ENCODE measurements around the gene GCH1. TPM values are rescaled to one million over a fixed set of nuclear protein-coding genes. Genes with fewer than 3 reads are reported as not detected.

The GCH1 gene
- total and polyA plus RNA-seq, 2 donors (not counting 1 experiment from before 2014, with no cell fraction given): 1.3 to 1.5 TPM

GRCh38 chr14:54891471-54892245, 11.0 kb downstream of the GCH1 start:
- no peak for TF ChIP-seq CTCF (conservative IDR thresholded peaks at IDR 0.05 in 1 of 2, IDR thresholded peaks at IDR 0.05 in 1 of 2; ENCODE audit: low read depth in 1 of 2, low read length in 2 of 2)
- no peak for TF ChIP-seq EZH2 (IDR thresholded peaks at IDR 0.05; ENCODE audit: low read length, missing control alignments)

GRCh38 chr14:54890788-54891187, 11.8 kb downstream of the GCH1 start:
- Histone ChIP-seq H4K20me1 (ENCODE audit: control insufficient read depth, extremely low read depth, insufficient read depth, low read length) (no peaks in the 10 kb centered on the region), H3K79me2 (ENCODE audit: control insufficient read depth, insufficient read depth, low read length) (no peaks in the 10 kb centered on the region), H3K36me3 (ENCODE audit: control insufficient read depth, insufficient read depth, low read length) (no peaks in the 10 kb centered on the region), H3K4me2 (ENCODE audit: extremely low read depth, insufficient read depth, low read length) (no peak overlapping the region), H3K4me1 (ENCODE audit: control insufficient read depth, extremely low read depth, insufficient read depth, low read length) (no peaks in the 10 kb centered on the region), H3K4me3 (replicated peaks in 1 of 4; ENCODE audit: control extremely low read depth in 1 of 4, insufficient read depth in 1 of 4, low read depth in 3 of 4, low read length in 4 of 4) (no peak overlapping the region), H3K27ac (ENCODE audit: insufficient read depth, low read length) (no peak overlapping the region), H3K9ac (ENCODE audit: insufficient read depth, low read length) (no peak overlapping the region), H3K27me3 (ENCODE audit: control insufficient read depth, insufficient read depth, low read length) (no peaks in the 10 kb centered on the region), H2AFZ (ENCODE audit: low read length) (no peak overlapping the region), H3K9me3 (ENCODE audit: control insufficient read depth, insufficient read depth, low read depth, low read length) (no peaks in the 10 kb centered on the region)
- no peak for DNase-seq (ENCODE audit: low read depth in 2 of 2)
- TF ChIP-seq EZH2 (IDR thresholded peaks at IDR 0.05; ENCODE audit: low read length, missing control alignments): no peak
- no peak for TF ChIP-seq CTCF (conservative IDR thresholded peaks at IDR 0.05 in 1 of 2, IDR thresholded peaks at IDR 0.05 in 1 of 2; ENCODE audit: low read depth in 1 of 2, low read length in 2 of 2)

More at GRCh38 chr14:54891471-54892245, 11.0 kb downstream of the GCH1 start:
- Histone ChIP-seq H3K9ac (ENCODE audit: insufficient read depth, low read length) (no peak overlapping the region), H3K4me1 (ENCODE audit: control insufficient read depth, extremely low read depth, insufficient read depth, low read length) (no peaks in the 10 kb centered on the region), H3K36me3 (ENCODE audit: control insufficient read depth, insufficient read depth, low read length) (no peaks in the 10 kb centered on the region), H2AFZ (ENCODE audit: low read length) (no peak overlapping the region), H3K27me3 (ENCODE audit: control insufficient read depth, insufficient read depth, low read length) (no peaks in the 10 kb centered on the region), H3K27ac (ENCODE audit: insufficient read depth, low read length) (no peak overlapping the region), H4K20me1 (ENCODE audit: control insufficient read depth, extremely low read depth, insufficient read depth, low read length) (no peaks in the 10 kb centered on the region), H3K4me3 (replicated peaks in 1 of 4; ENCODE audit: control extremely low read depth in 1 of 4, insufficient read depth in 1 of 4, low read depth in 3 of 4, low read length in 4 of 4) (no peak overlapping the region), H3K9me3 (ENCODE audit: control insufficient read depth, insufficient read depth, low read depth, low read length) (no peaks in the 10 kb centered on the region), H3K79me2 (ENCODE audit: control insufficient read depth, insufficient read depth, low read length) (no peaks in the 10 kb centered on the region), H3K4me2 (ENCODE audit: extremely low read depth, insufficient read depth, low read length) (no peak overlapping the region)
- DNase-seq (ENCODE audit: low read depth in 2 of 2): no peak

- Histone ChIP-seq H3K9me3 (ENCODE audit: control insufficient read depth, insufficient read depth, low read depth, low read length) (no peaks in the 10 kb centered on the region), H3K4me1 (ENCODE audit: control insufficient read depth, extremely low read depth, insufficient read depth, low read length) (no peaks in the 10 kb centered on the region), H3K9ac (ENCODE audit: insufficient read depth, low read length) (no peak overlapping the region), H3K79me2 (ENCODE audit: control insufficient read depth, insufficient read depth, low read length) (no peaks in the 10 kb centered on the region), H3K4me2 (ENCODE audit: extremely low read depth, insufficient read depth, low read length) (no peak overlapping the region), H3K27ac (ENCODE audit: insufficient read depth, low read length) (no peak overlapping the region), H4K20me1 (ENCODE audit: control insufficient read depth, extremely low read depth, insufficient read depth, low read length) (no peaks in the 10 kb centered on the region), H3K36me3 (ENCODE audit: control insufficient read depth, insufficient read depth, low read length) (no peaks in the 10 kb centered on the region), H3K27me3 (ENCODE audit: control insufficient read depth, insufficient read depth, low read length) (no peaks in the 10 kb centered on the region), H2AFZ (ENCODE audit: low read length) (no peak overlapping the region), H3K4me3 (replicated peaks in 1 of 4; ENCODE audit: control extremely low read depth in 1 of 4, insufficient read depth in 1 of 4, low read depth in 3 of 4, low read length in 4 of 4) (no peak overlapping the region)
- no peak for DNase-seq (ENCODE audit: low read depth in 2 of 2)
- no peak for TF ChIP-seq CTCF (conservative IDR thresholded peaks at IDR 0.05 in 1 of 2, IDR thresholded peaks at IDR 0.05 in 1 of 2; ENCODE audit: low read depth in 1 of 2, low read length in 2 of 2)
- TF ChIP-seq EZH2 (IDR thresholded peaks at IDR 0.05; ENCODE audit: low read length, missing control alignments): no peak
Measured at GRCh38 chr14:54889919-54890318, 12.7 kb downstream of the GCH1 start.

All from fibroblast of lung (primary cell).